Measurements from ENCODE around the gene KY. TPM values are rescaled to one million over a fixed set of nuclear protein-coding genes. Genes with fewer than 3 reads are reported as not detected.

KY gene
- total RNA-seq (2014; rRNA removed; shearing (Covaris generic)) (not detected in 2 replicates), total RNA-seq (2022) (not detected in 2 replicates), Bru-seq, nascent RNA (not detected), BruChase-seq, experiment 1, labeled RNA remaining after a 6-hour chase (not detected), BruChase-seq, experiment 2, labeled RNA remaining after a 2-hour chase (not detected)
- long read RNA-seq, partial matches to known transcripts = 0 of 1 reads
- long read RNA-seq, other reads (novel, unspliced or antisense) = 1 of 1 reads

DNA sequence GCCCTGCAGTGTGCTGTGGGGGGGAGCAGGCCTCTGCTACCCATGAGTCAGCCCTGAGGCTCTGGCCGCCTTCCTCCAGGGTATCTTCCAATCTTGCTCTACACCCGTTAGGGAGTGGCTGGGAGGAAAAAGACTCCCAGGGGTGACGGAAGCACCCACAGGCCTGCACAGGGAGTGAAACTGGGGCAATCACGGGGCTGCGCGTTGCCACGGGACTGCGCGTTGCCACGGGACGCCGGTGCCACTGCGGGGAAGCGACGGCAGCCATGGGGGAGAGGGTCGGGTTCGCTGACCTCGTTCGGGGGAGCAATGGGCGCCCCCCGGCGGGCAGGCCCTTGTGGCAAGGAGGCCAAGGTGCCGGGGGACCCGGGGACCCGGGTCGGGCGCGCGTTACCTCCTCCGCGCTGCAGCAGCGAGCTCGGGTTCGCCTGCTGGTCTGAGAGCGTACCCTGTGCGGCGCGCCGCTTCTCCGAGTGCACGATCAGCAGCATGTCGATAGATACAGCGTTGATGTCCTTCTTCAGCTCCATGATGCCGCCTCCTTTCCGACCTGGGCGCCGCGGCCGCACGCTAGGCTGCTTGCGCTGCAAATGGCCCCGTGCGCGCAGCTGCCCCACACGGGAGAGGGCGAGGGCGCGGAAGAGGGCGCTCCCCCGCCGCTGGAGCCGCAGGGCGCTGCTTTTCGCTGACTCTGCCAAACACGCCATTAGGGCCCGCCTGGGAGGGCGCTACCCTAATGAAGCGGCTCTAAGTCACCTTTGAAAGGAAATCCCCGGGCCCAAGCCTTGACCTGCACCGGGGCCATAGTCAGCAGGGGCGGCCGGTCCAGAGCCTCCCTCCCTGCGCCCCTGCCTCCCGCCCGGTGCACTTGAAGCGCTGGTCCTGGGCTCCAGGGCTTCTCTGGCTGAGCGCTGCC lies at the start of gene KY:
KY (minus strand) TSS at position 592 of the 916 bp plus-strand sequence; CDS start at position 530, 62 bp downstream.
- no peaks in the 10 kb centered on the region for H3K79me2 ChIP-seq (ENCODE audit: insufficient read depth, low read depth, low read length)
- no peak within 1 kb of the TSS for H2AFZ ChIP-seq (ENCODE audit: low read length)
- BruUV-seq (replicated peaks) = no TSS peak
- intact Hi-C loops (cut with micrococcal nuclease; ENCODE audit: unreplicated experiment) = no loop called here
- no peak for TF ChIP-seq CTCF (conservative IDR thresholded peaks at IDR 0.05; ENCODE audit: low read length)
- no peak for TF ChIP-seq EZH2phosphoT487 (IDR thresholded peaks at IDR 0.05; ENCODE audit: borderline replicate concordance, low read depth, low read length)
- no peak for DNase-seq (ENCODE audit: low spot score)
- H3K9me2 ChIP-seq (ENCODE audit: insufficient read depth, low read length) = no peaks in the 10 kb centered on the region
- ChIA-PET POLR2A (no interaction called here), CTCF (ENCODE audit: unreplicated experiment) (no interaction called here)
- no peak within 1 kb of the TSS for H3K27ac ChIP-seq (ENCODE audit: low read depth, low read length, poor library complexity, severe bottlenecking)
- no peaks in the 10 kb centered on the region for H3K36me3 ChIP-seq (ENCODE audit: insufficient read depth, low read length)
- no peak within 1 kb of the TSS for H3K4me2 ChIP-seq (ENCODE audit: low read length)
- H3K9me3 ChIP-seq (ENCODE audit: low read length) = no peaks in the 10 kb centered on the region
- no peaks in the 10 kb centered on the region for H3K4me1 ChIP-seq (ENCODE audit: insufficient read depth, low read length, poor library complexity, severe bottlenecking)
- H3K4me3 ChIP-seq (ENCODE audit: low read depth, low read length, poor library complexity, severe bottlenecking) = no peak within 1 kb of the TSS
- no peaks in the 10 kb centered on the region for H4K20me1 ChIP-seq (ENCODE audit: insufficient read depth, low read length)

GRCh38 chr3:134699721-134700120 lies 48.9 kb upstream of the KY start:
- DNase-seq (ENCODE audit: low spot score) = no peak
- H3K4me1 ChIP-seq (ENCODE audit: insufficient read depth, low read length, poor library complexity, severe bottlenecking) = no peaks in the 10 kb centered on the region
- H3K9me3 ChIP-seq (ENCODE audit: low read length) = no peaks in the 10 kb centered on the region
- no peaks in the 10 kb centered on the region for H4K20me1 ChIP-seq (ENCODE audit: insufficient read depth, low read length)
- CTCF ChIA-PET (ENCODE audit: unreplicated experiment) = no interaction called here
- no peaks in the 10 kb centered on the region for H3K9me2 ChIP-seq (ENCODE audit: insufficient read depth, low read length)
- no peak overlapping the region for H3K4me2 ChIP-seq (ENCODE audit: low read length)
- no peak overlapping the region for H3K27ac ChIP-seq (ENCODE audit: low read depth, low read length, poor library complexity, severe bottlenecking)
- BruUV-seq (replicated peaks) = no TSS peak
- TF ChIP-seq EZH2phosphoT487 (IDR thresholded peaks at IDR 0.05; ENCODE audit: borderline replicate concordance, low read depth, low read length) (no peak), CTCF (conservative IDR thresholded peaks at IDR 0.05; ENCODE audit: low read length) (no peak)
- intact Hi-C loops (cut with micrococcal nuclease; ENCODE audit: unreplicated experiment) = no loop called here
- no peaks in the 10 kb centered on the region for H3K36me3 ChIP-seq (ENCODE audit: insufficient read depth, low read length)
- no peak overlapping the region for H3K4me3 ChIP-seq (ENCODE audit: low read depth, low read length, poor library complexity, severe bottlenecking)
- POLR2A ChIA-PET = interaction anchor here (0.8 kb wide), 1 partner anchor 11 kb away, joined by 4 read pairs; no protein-coding TSS in a partner anchor
- H2AFZ ChIP-seq (ENCODE audit: low read length) = no peak overlapping the region
- H3K79me2 ChIP-seq (ENCODE audit: insufficient read depth, low read depth, low read length) = no peaks in the 10 kb centered on the region

Measured in OCI-LY7 (cell line).